ENCODE data around the gene KRT38. TPM values are rescaled to one million over a fixed set of nuclear protein-coding genes. Genes with fewer than 3 reads are reported as not detected.
"Not testable (repeated sequence)": the region's sequence is repeated elsewhere in the genome, so short reads cannot be mapped to it uniquely, and the experiment has no call there.

Gene KRT38
- total and polyA plus RNA-seq, 4 donors, result not detected

GRCh38 chr17:41407226-41407625, 33.6 kb downstream of the KRT38 start:
- Histone ChIP-seq H3K4me3 (ENCODE audit: low read depth, low read length) (no peak overlapping the region), H3K27me3 (ENCODE audit: control insufficient read depth, insufficient read depth, low read length) (no peaks in the 10 kb centered on the region), H3K27ac (ENCODE audit: low read depth, low read length) (no peak overlapping the region), H3K36me3 (ENCODE audit: control insufficient read depth, insufficient read depth, low read length) (no peaks in the 10 kb centered on the region), H3K9me3 (ENCODE audit: control insufficient read depth, insufficient read depth, low read length) (no peaks in the 10 kb centered on the region), H3K4me1 (ENCODE audit: control insufficient read depth, insufficient read depth, low read length) (peaks cover under 1% of the 10 kb centered on the region)
- no peak for DNase-seq (ENCODE audit: low read depth in 4 of 6, low spot score in 6 of 6)
- 94% methylated on average over 7 of the region's 10 CpGs for WGBS (ENCODE audit: insufficient coverage)

GRCh38 chr17:41406205-41406604, 34.6 kb downstream of the KRT38 start:
- no peaks in the 10 kb centered on the region for H3K36me3 ChIP-seq (ENCODE audit: control insufficient read depth, insufficient read depth, low read length)
- WGBS (ENCODE audit: insufficient coverage), result 63% methylated on average over 3 of the region's 5 CpGs
- H3K4me3 ChIP-seq (ENCODE audit: low read depth, low read length), result no peak overlapping the region
- H3K27me3 ChIP-seq (ENCODE audit: control insufficient read depth, insufficient read depth, low read length), result no peaks in the 10 kb centered on the region
- DNase-seq (ENCODE audit: low read depth in 4 of 6, low spot score in 6 of 6), result no peak
- H3K4me1 ChIP-seq (ENCODE audit: control insufficient read depth, insufficient read depth, low read length), result peaks cover 4% of the 10 kb centered on the region
- H3K9me3 ChIP-seq (ENCODE audit: control insufficient read depth, insufficient read depth, low read length), result no peaks in the 10 kb centered on the region
- H3K27ac ChIP-seq (ENCODE audit: low read depth, low read length), result no peak overlapping the region

GRCh38 chr17:41404024-41404671, 36.6 kb downstream of the KRT38 start:
- no peak for DNase-seq (ENCODE audit: low read depth in 4 of 6, low spot score in 6 of 6)
- peaks cover 4% of the 10 kb centered on the region for H3K4me1 ChIP-seq (ENCODE audit: control insufficient read depth, insufficient read depth, low read length)
- H3K36me3 ChIP-seq (ENCODE audit: control insufficient read depth, insufficient read depth, low read length), result no peaks in the 10 kb centered on the region
- no peak overlapping the region for H3K27ac ChIP-seq (ENCODE audit: low read depth, low read length)
- H3K4me3 ChIP-seq (ENCODE audit: low read depth, low read length), result no peak overlapping the region
- no peaks in the 10 kb centered on the region for H3K27me3 ChIP-seq (ENCODE audit: control insufficient read depth, insufficient read depth, low read length)
- WGBS (ENCODE audit: insufficient coverage), result 56% methylated on average over 4 of the region's 7 CpGs
- H3K9me3 ChIP-seq (ENCODE audit: control insufficient read depth, insufficient read depth, low read length), result no peaks in the 10 kb centered on the region

DNA sequence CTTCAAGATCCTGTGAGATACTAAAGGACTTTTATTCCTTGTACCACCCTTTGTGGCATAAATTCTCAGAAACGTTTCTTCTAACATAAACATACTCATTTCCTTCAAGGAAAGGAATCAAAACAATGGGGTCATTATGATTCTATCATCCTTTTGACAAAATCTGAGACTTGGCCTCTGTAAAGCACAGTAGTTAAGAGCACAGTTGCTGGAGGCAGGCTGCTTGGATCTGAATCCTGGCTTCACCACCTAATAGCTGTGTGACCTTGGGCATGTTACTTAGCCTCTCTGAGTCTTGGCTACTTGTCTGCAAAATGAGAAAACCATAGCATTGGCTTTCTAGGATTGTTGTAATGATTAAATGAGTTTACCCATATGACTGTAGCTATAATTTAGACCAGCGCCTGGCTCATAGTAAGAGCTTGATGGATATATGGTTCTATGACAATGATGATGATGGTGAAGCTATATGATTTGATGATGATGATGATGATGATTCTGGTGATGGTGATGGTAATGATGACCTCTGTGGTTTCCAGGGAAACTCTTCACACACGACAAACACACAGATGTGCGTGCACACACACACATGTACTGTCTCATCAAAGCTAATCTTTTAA, 37.3 kb downstream of the KRT38 start:
- Histone ChIP-seq H3K4me3 (ENCODE audit: low read depth, low read length) (no peak overlapping the region), H3K9me3 (ENCODE audit: control insufficient read depth, insufficient read depth, low read length) (no peaks in the 10 kb centered on the region), H3K27ac (ENCODE audit: low read depth, low read length) (no peak overlapping the region), H3K27me3 (ENCODE audit: control insufficient read depth, insufficient read depth, low read length) (no peaks in the 10 kb centered on the region), H3K36me3 (ENCODE audit: control insufficient read depth, insufficient read depth, low read length) (no peaks in the 10 kb centered on the region), H3K4me1 (ENCODE audit: control insufficient read depth, insufficient read depth, low read length) (peaks cover 4% of the 10 kb centered on the region)
- DNase-seq (ENCODE audit: low read depth in 4 of 6, low spot score in 6 of 6), result no peak
- 100% methylated on average over 1 of the region's 4 CpGs for WGBS (ENCODE audit: insufficient coverage)

DNA sequence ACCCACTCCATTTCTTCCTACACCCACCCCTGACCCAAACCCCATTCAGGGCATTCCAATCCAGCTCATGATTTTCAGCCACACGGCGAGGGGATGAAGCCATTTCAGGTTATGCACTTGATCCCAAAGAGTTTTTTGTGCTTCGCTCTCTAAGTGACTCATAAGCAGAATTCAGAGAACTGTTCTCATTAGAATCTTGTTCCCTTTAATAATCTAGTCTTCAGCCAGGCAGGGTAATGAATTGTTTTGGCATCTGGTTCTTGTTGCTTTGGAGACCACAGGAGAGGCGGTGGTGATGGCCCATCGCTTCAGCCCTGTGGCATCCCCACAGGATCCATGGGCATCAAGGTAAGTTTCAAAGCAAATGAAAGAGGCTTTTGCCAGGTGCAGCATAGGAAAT, 38.6 kb downstream of the KRT38 start:
- Histone ChIP-seq H3K27ac (ENCODE audit: low read depth, low read length) (no peak overlapping the region), H3K4me3 (ENCODE audit: low read depth, low read length) (no peak overlapping the region), H3K4me1 (ENCODE audit: control insufficient read depth, insufficient read depth, low read length) (peaks cover 4% of the 10 kb centered on the region), H3K27me3 (ENCODE audit: control insufficient read depth, insufficient read depth, low read length) (no peaks in the 10 kb centered on the region), H3K36me3 (ENCODE audit: control insufficient read depth, insufficient read depth, low read length) (no peaks in the 10 kb centered on the region), H3K9me3 (ENCODE audit: control insufficient read depth, insufficient read depth, low read length) (no peaks in the 10 kb centered on the region)
- no peak for DNase-seq (ENCODE audit: low read depth in 4 of 6, low spot score in 6 of 6)
- WGBS (ENCODE audit: insufficient coverage), result 62% methylated on average over 5 of the region's 5 CpGs

GRCh38 chr17:41396996-41397660, 43.7 kb downstream of the KRT38 start, which contains the start of gene KRT31:
Gene KRT31, minus strand, starts transcription at chr17:41397608. Its CDS starts 69 bp downstream, at chr17:41397539.
- Histone ChIP-seq H3K4me3 (ENCODE audit: low read depth, low read length) (no peak within 1 kb of the TSS), H3K9me3 (ENCODE audit: control insufficient read depth, insufficient read depth, low read length) (no peaks in the 10 kb centered on the region), H3K4me1 (ENCODE audit: control insufficient read depth, insufficient read depth, low read length) (peaks cover 2% of the 10 kb centered on the region), H3K27ac (ENCODE audit: low read depth, low read length) (no peak within 1 kb of the TSS), H3K27me3 (ENCODE audit: control insufficient read depth, insufficient read depth, low read length) (no peaks in the 10 kb centered on the region), H3K36me3 (ENCODE audit: control insufficient read depth, insufficient read depth, low read length) (no peaks in the 10 kb centered on the region)
- 87% methylated on average over 14 of the region's 16 CpGs for WGBS (ENCODE audit: insufficient coverage)
- DNase-seq (ENCODE audit: low read depth in 4 of 6, low spot score in 6 of 6), result no peak

DNA sequence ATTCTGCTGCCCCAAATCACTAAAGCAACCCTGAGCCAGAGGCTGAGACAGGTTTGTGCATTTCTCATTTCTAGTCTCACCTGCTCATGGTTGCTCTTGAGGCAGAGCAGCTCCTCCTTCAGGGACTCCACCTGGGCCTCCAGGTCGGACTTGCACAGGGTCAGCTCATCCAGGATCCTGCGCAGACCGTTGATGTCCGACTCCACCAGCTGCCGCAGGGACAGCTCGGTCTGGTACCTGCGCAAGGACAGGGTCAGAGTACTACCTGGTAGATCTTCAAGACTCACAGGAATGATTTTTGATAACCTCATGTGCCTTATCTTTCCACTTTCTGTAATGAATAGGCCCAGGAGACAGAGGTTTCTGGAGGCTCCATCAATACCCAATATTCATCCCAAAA, 44.4 kb downstream of the KRT38 start:
- Histone ChIP-seq H3K27ac (ENCODE audit: low read depth, low read length) (no peak overlapping the region), H3K4me1 (ENCODE audit: control insufficient read depth, insufficient read depth, low read length) (no peaks in the 10 kb centered on the region)

DNA sequence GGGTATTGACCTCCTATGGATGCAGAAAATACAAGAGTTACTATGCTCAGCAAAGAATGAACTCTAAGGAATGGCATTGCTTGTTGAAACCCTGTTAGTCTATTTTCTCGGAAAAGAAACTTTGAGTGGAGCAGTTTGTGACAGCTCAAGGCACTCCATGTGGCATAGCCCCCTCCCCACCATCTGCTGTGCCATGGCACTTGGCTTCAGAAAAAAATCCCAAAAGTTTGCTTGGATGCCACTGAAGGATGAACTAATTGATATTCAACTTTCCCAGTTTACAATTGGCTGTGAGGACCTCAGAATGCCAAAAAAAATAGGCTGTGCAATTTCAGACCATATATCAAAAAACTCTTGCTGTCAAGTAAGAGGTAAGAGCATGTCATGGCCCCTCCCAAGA, 45.2 kb downstream of the KRT38 start:
- H3K4me1 ChIP-seq (ENCODE audit: control insufficient read depth, insufficient read depth, low read length), result no peaks in the 10 kb centered on the region
- H3K4me3 ChIP-seq (ENCODE audit: low read depth, low read length), result no peak overlapping the region
- H3K27ac ChIP-seq (ENCODE audit: low read depth, low read length), result no peak overlapping the region
- WGBS (ENCODE audit: insufficient coverage), result no CpG with 5 or more reads among the region's 1 CpG
- DNase-seq (ENCODE audit: low read depth in 4 of 6, low spot score in 6 of 6), result peak in 1 of 6 donors; percentile 82
- no peaks in the 10 kb centered on the region for H3K27me3 ChIP-seq (ENCODE audit: control insufficient read depth, insufficient read depth, low read length)
- no peaks in the 10 kb centered on the region for H3K9me3 ChIP-seq (ENCODE audit: control insufficient read depth, insufficient read depth, low read length)
- no peaks in the 10 kb centered on the region for H3K36me3 ChIP-seq (ENCODE audit: control insufficient read depth, insufficient read depth, low read length)

More for the DNA sequence above, 44.4 kb downstream of the KRT38 start:
- no peaks in the 10 kb centered on the region for H3K9me3 ChIP-seq (ENCODE audit: control insufficient read depth, insufficient read depth, low read length)
- no peaks in the 10 kb centered on the region for H3K36me3 ChIP-seq (ENCODE audit: control insufficient read depth, insufficient read depth, low read length)
- H3K4me3 ChIP-seq (ENCODE audit: low read depth, low read length), result no peak overlapping the region
- 93% methylated on average over 7 of the region's 7 CpGs for WGBS (ENCODE audit: insufficient coverage)
- H3K27me3 ChIP-seq (ENCODE audit: control insufficient read depth, insufficient read depth, low read length), result no peaks in the 10 kb centered on the region
- no peak for DNase-seq (ENCODE audit: low read depth in 4 of 6, low spot score in 6 of 6)

DNA sequence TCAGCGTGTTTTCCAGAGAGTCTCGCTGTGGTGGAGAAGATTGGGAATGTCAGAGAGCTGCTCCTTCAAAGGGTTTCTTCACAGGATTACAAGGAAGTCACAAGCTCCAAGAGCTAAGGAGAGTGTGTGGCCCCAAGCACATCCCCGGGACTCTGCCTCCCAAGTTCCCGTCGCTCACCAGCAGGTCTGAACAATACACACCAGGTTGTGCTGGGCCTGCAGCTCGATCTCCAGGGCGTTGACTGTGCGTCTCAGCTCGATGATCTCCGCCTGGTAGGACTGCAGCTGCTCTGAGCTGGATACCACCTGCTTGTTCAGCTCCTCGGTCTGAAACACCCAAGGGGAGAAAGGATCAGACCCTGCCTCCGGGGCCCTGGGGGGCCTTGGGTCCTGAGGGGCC, 45.7 kb downstream of the KRT38 start:
- not testable (repeated sequence) for H3K4me1 ChIP-seq (ENCODE audit: control insufficient read depth, insufficient read depth, low read length); H3K4me3 ChIP-seq (ENCODE audit: low read depth, low read length)

More for the DNA sequence above, 45.7 kb downstream of the KRT38 start:
- not testable (repeated sequence) for H3K36me3 ChIP-seq (ENCODE audit: control insufficient read depth, insufficient read depth, low read length); H3K27me3 ChIP-seq (ENCODE audit: control insufficient read depth, insufficient read depth, low read length); DNase-seq (ENCODE audit: low read depth in 4 of 6, low spot score in 6 of 6); H3K9me3 ChIP-seq (ENCODE audit: control insufficient read depth, insufficient read depth, low read length); H3K27ac ChIP-seq (ENCODE audit: low read depth, low read length)
- WGBS (ENCODE audit: insufficient coverage), result 93% methylated on average over 8 of the region's 12 CpGs
